Upper lobe of right lung (tissue), 1 donor: ENCODE measurements around the gene CEP19. TPM values are rescaled to one million over a fixed set of nuclear protein-coding genes. Genes with fewer than 3 reads are reported as not detected.

Experiments used
- ATAC-seq: fragments of 200-7000 bp; cut with Tn5 transposase; one replicate; pipeline ENCODE4 v1.9.1; 2020; ENCODE audit warnings: mild to moderate bottlenecking, moderate library complexity
- DNase-seq: peaks from one replicate; pipeline ENCODE4 v3.0.0-alpha.2; 2020
- H3K27ac ChIP-seq: fragments of 200-600 bp; one replicate; pipeline ENCODE4 v1.8.0; 2022
- H3K27me3 ChIP-seq: fragments of 200-600 bp; one replicate; pipeline ENCODE4 v1.8.0; 2022; ENCODE audit warnings: mild to moderate bottlenecking
- H3K36me3 ChIP-seq: fragments of 200-600 bp; one replicate; pipeline ENCODE4 v1.8.0; 2022
- H3K4me1 ChIP-seq: fragments of 200-600 bp; one replicate; pipeline ENCODE4 v1.8.0; 2022
- H3K4me3 ChIP-seq: fragments of 200-600 bp; one replicate; pipeline ENCODE4 v1.8.0; 2022; ENCODE audit warnings: mild to moderate bottlenecking
- H3K9me3 ChIP-seq: fragments of 200-600 bp; one replicate; pipeline ENCODE4 v1.8.0; 2022
- CTCF ChIP-seq: fragments of 200-600 bp; IDR thresholded peaks from one replicate; pipeline ENCODE4 v1.8.0; 2022; ENCODE audit warnings: antibody characterized with exemption
- intact Hi-C: fragments of 100-400 bp; cut with DNase I; formaldehyde crosslinking; loops from one replicate; pipeline ENCODE4 v1.11.0; 2022
- total RNA-seq: library from RNA; stranded (reverse); fragmentation: NEBNext Ultra II Directional; extraction: Animal tissue kit (Norgen Biotek cat#: 25700); gene quantifications from one replicate; pipeline ENCODE4 v1.2.1, GENCODE V29; 2021
- donor health status: DM: no; HTN: yes; CAD: no; lungs with severe emphysema.

CEP19 gene
- total RNA-seq, 1 donor from 2014 or later = 1.6 TPM

- Histone ChIP-seq H3K4me3 (no peak overlapping the region), H3K9me3 (no peaks in the 10 kb centered on the region), H3K27me3 (no peaks in the 10 kb centered on the region), H3K36me3 (no peaks in the 10 kb centered on the region), H3K27ac (no peak overlapping the region), H3K4me1 (no peaks in the 10 kb centered on the region)
- ATAC-seq (peak; percentile 36), DNase-seq (no peak)
- intact Hi-C loops = no loop called here
- TF ChIP-seq CTCF = peak; percentile 28
Measured at GRCh38 chr3:196694202-196694638, 17.8 kb downstream of the CEP19 start.

GRCh38 chr3:196691386-196691785, 20.7 kb downstream of the CEP19 start:
- Histone ChIP-seq H3K27ac (no peak overlapping the region), H3K9me3 (no peaks in the 10 kb centered on the region), H3K4me1 (no peaks in the 10 kb centered on the region), H3K36me3 (no peaks in the 10 kb centered on the region), H3K27me3 (no peaks in the 10 kb centered on the region), H3K4me3 (no peak overlapping the region)
- intact Hi-C loops = no loop called here
- ATAC-seq = no peak
- no peak for TF ChIP-seq CTCF
- no peak for DNase-seq

- DNase-seq (no peak), ATAC-seq (no peak)
- intact Hi-C loops = no loop called here
- H3K27me3 ChIP-seq = no peaks in the 10 kb centered on the region
- no peaks in the 10 kb centered on the region for H3K9me3 ChIP-seq
- H3K4me1 ChIP-seq = peaks cover 2% of the 10 kb centered on the region
- no peak overlapping the region for H3K27ac ChIP-seq
- H3K4me3 ChIP-seq = no peak overlapping the region
- TF ChIP-seq CTCF = no peak
- H3K36me3 ChIP-seq = no peaks in the 10 kb centered on the region
Measured at GRCh38 chr3:196689941-196690660, 21.9 kb downstream of the CEP19 start.

GRCh38 chr3:196688349-196688748, 23.7 kb downstream of the CEP19 start:
- ATAC-seq = peak; percentile 89

GRCh38 chr3:196686436-196686835, 25.6 kb downstream of the CEP19 start:
- no peak overlapping the region for H3K27ac ChIP-seq
- DNase-seq = no peak
- no peaks in the 10 kb centered on the region for H3K36me3 ChIP-seq
- ATAC-seq = no peak
- H3K27me3 ChIP-seq = no peaks in the 10 kb centered on the region
- intact Hi-C loops = no loop called here
- peaks cover 7% of the 10 kb centered on the region for H3K4me1 ChIP-seq
- TF ChIP-seq CTCF = no peak
- H3K9me3 ChIP-seq = no peaks in the 10 kb centered on the region
- no peak overlapping the region for H3K4me3 ChIP-seq

More at GRCh38 chr3:196688349-196688748, 23.7 kb downstream of the CEP19 start:
- H3K9me3 ChIP-seq = no peaks in the 10 kb centered on the region
- TF ChIP-seq CTCF = no peak
- intact Hi-C loops = no loop called here
- H3K4me3 ChIP-seq = no peak overlapping the region
- H3K27ac ChIP-seq = peak overlapping the region; percentile 30
- DNase-seq = peak; percentile 84
- H3K27me3 ChIP-seq = no peaks in the 10 kb centered on the region
- no peaks in the 10 kb centered on the region for H3K36me3 ChIP-seq
- peaks cover 7% of the 10 kb centered on the region for H3K4me1 ChIP-seq
